COLO668 (cell line): ENCODE measurements around the gene KCNMA1.
A peak's percentile ranks its signal among the peaks of the same experiment; 100 is the strongest.

ENCODE experiments used
- DNase-seq: peaks from one replicate; lab custom pipeline; 2025; ENCODE audit not compliant: unreplicated experiment; lab: John Stamatoyannopoulos, UW

KCNMA1 gene

GRCh38 chr10:77635402-77636227, 2.0 kb downstream of the KCNMA1 start:
- DNase-seq = peak; percentile 26

DNA sequence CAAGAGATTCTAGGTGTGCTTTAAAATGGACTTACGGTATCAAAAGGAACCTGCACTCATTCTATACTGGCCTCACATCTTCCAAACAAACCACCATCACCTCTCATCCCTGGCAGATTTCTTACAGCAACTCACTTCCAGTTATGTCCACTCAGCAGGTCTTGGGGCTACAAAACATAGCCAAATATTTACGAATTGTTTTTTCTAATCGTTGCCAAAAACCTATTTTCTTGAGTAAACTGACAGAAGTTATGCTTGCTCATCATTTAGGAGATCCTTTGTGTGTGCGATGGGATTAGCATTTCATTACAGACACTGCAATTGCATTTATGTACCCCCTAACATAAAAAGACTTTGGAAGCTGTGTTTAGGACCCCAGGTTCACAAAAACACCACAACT, 2.7 kb downstream of the KCNMA1 start:
- DNase-seq = no peak

- DNase-seq = no peak
Observed at GRCh38 chr10:77633376-77633775, 4.2 kb downstream of the KCNMA1 start.

DNA sequence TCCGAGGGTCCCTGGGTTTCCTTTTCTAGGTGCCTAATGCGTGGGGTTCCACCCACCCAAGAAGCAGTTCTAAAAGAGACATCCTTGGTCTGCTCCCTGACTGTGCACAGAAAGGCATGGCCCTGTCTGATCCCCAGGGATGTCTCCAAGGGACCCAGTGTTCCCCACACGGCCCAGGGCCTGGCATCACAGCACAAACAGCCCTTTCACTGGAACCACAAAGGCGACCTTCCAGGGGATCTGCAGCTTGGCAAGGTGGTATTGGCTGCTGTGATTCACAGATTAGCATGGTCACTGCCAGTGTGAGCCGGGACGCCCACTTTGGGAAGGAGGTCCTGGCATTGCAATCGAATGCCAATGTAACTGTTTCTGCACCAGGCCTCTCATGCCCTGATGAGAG, 6.4 kb downstream of the KCNMA1 start:
- no peak for DNase-seq

- no peak for DNase-seq
Observed at GRCh38 chr10:77630507-77630848, 7.1 kb downstream of the KCNMA1 start.

- no peak for DNase-seq
Observed at GRCh38 chr10:77629775-77630506, 7.7 kb downstream of the KCNMA1 start.

DNA sequence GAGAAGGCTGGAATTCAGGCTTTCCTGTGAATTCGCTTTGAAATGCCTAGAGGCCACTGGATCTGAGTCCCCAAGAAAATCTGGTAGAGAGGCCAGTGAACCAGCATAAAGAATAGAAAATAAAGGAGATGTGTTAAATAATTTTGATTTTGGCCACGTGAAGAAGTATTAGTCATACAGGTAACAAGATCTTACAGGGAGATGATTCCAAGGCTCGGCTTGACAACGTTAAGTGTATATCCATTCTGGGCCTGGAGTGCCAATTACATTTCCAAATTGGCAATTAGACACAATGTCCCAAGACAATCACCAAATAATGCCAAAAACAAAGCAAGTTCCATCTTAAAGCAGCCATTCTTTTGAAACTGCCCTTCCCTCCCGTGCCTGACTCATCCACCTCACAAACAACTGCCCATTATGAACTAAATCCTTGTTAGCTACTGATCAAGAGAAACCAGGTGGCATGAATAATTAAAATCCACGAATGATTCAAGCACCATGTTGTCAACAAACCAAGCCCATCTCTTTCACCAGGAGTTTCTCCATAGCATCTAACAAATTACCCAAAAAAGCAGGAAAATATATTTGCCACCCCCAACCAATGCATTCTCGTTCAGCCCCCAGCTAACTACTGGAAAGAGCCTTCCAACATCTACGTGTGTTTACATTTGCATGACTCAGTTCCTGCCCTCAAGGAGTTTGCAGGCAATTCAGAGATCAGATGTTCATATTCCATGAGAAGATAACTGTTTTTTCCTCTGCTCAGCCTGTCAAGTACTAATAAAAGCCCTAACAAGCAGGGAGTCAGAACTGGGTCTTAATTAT, 8.5 kb downstream of the KCNMA1 start:
- no peak for DNase-seq

GRCh38 chr10:77626266-77626935, 11.2 kb downstream of the KCNMA1 start:
- DNase-seq = no peak

- no peak for DNase-seq
Observed at GRCh38 chr10:77625379-77625778, 12.2 kb downstream of the KCNMA1 start.

GRCh38 chr10:77622889-77623291, 14.7 kb downstream of the KCNMA1 start:
- no peak for DNase-seq

- DNase-seq = no peak
Observed at GRCh38 chr10:77620731-77621130, 16.9 kb downstream of the KCNMA1 start.

- no peak for DNase-seq
Observed at GRCh38 chr10:77619964-77620703, 17.5 kb downstream of the KCNMA1 start.

- DNase-seq = no peak
Observed at GRCh38 chr10:77618117-77618516, 19.5 kb downstream of the KCNMA1 start.

GRCh38 chr10:77616766-77617165, 20.8 kb downstream of the KCNMA1 start:
- DNase-seq = no peak

DNA sequence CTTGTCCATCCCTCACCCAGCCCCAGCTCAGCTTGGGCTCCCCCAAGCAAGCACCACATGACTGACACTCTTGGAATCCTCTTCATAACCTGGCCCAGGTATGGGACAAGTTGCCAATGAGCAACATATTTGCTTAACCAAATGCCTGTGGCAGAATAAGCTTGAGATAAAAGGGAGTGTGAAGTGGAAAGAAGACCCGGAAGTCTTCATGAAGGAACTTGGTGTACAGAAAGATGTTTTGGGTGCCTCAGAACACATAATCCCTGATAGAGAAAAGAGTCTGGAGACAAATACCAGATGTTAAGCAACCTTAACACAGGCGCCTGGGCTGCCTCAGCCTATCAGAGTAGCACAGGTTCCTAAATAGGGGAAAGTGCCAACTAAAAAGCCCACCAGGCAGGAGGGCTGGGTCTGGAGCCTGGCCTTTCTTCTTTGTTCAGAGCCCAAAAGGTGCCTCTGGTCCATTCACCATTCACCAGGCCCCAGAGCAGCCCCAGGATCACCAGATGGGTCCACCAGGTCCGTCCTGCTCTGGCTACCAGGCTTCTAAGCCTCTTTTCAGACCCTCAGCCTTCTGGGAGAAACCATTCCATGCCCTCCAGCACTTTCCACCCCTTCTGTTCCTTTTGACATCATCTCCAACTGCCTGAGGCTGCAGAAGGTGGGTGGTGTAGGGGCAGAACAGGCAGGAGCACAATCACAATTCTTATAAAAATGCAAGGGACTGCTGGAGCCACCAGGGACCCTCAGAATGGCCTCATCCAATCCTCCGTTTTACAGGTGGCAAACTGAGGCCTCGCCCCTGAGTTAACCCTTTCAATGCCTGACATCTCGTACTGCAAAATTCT, 22.6 kb downstream of the KCNMA1 start:
- no peak for DNase-seq

DNA sequence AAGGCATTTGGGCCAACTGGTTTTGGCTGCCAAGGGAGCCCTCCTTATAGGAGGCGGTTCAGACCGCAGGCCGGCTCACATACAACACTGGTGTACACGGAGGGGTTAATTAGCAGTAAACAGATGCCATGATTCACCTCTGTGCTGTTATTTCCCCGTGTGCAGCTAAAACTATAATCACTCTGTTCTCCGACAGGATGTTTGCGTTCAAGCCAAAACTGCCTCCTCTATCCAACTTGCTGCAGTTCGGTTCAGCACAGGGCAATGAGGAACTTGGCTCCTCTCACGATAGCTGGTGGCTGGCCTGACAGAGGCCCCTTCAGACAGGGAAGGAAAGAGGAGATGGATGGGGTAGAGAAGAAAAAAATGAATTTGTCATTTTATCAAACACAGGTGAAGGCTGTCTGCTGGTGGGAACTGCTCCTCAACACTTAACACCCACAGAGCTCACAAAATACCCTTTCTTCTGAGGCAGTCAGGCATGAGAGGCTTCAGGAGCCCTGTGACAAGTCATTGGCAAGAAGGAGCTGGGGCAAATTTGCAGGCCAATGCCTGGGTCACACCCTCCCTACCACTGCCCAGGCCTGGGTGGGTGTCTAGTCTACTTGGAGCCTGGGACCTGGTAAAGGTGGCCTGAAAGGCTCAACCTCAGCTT, 24.0 kb downstream of the KCNMA1 start:
- no peak for DNase-seq

- DNase-seq = no peak
Observed at GRCh38 chr10:77611670-77612069, 25.9 kb downstream of the KCNMA1 start.

GRCh38 chr10:77611221-77611620, 26.4 kb downstream of the KCNMA1 start:
- DNase-seq = no peak

GRCh38 chr10:77609781-77610272, 27.8 kb downstream of the KCNMA1 start:
- DNase-seq = no peak
